ENCODE data around the gene SYNE2.

Gene SYNE2

GRCh38 chr14:64244279-64244678, 391.5 kb downstream of the SYNE2 start:
- in situ Hi-C loops (cut with MboI; ENCODE audit: low pct_unique_long_range_greater_than_20kb, low sequenced_read_pairs, unreplicated experiment): no loop called here
- TF ChIP-seq CTCF (IDR thresholded peaks at IDR 0.05; ENCODE audit: extremely low read depth, insufficient read depth, missing control alignments): no peak
- DNase-seq (ENCODE audit: low spot score): no peak

GRCh38 chr14:64245491-64245890, 392.7 kb downstream of the SYNE2 start:
- no peak for TF ChIP-seq CTCF (IDR thresholded peaks at IDR 0.05; ENCODE audit: extremely low read depth, insufficient read depth, missing control alignments)
- in situ Hi-C loops (cut with MboI; ENCODE audit: low pct_unique_long_range_greater_than_20kb, low sequenced_read_pairs, unreplicated experiment): no loop called here
- no peak for DNase-seq (ENCODE audit: low spot score)

DNA sequence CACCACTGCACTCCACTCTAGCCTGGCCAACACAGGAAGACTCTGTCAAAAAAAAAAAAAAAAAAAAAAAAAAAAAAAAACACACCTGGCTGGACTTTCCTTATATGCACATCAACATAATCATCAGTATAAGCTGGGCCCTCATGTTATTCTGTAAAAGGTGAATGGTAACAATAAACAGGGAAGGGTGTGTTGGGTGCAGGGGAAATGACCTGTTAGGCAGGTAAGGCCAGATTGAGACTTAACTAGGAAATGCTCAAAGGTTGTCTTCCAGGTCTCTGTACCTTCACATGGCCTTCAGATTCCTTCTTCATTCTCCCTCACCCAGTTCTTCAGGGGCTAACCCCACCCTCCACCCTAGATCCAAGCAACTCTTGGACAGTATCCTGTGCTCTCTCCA, 393.9 kb downstream of the SYNE2 start:
- no peak for TF ChIP-seq CTCF (IDR thresholded peaks at IDR 0.05; ENCODE audit: extremely low read depth, insufficient read depth, missing control alignments)
- in situ Hi-C loops (cut with MboI; ENCODE audit: low pct_unique_long_range_greater_than_20kb, low sequenced_read_pairs, unreplicated experiment): no loop called here
- DNase-seq (ENCODE audit: low spot score): no peak

DNA sequence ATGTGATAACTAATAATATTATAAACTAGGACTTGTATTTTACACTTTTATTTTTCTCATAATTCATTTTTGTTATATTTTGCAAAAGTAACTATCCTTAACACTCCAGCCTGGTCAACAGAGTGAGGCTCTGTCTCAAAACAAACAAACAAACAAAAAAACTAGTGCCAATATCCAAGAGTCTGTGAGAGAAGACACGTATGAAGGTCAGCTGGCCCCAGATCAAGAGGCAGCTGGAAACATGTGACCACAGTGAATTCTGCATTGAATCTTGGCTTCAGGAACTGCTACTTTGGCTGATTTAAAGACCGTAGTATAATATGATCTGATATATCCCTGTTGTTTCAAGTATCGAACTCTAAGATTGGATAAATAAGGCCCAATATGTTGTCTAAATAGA, 394.4 kb downstream of the SYNE2 start:
- no peak for TF ChIP-seq CTCF (IDR thresholded peaks at IDR 0.05; ENCODE audit: extremely low read depth, insufficient read depth, missing control alignments)
- in situ Hi-C loops (cut with MboI; ENCODE audit: low pct_unique_long_range_greater_than_20kb, low sequenced_read_pairs, unreplicated experiment): no loop called here
- DNase-seq (ENCODE audit: low spot score): no peak

- no peak for DNase-seq (ENCODE audit: low spot score)
- in situ Hi-C loops (cut with MboI; ENCODE audit: low pct_unique_long_range_greater_than_20kb, low sequenced_read_pairs, unreplicated experiment): no loop called here
- TF ChIP-seq CTCF (IDR thresholded peaks at IDR 0.05; ENCODE audit: extremely low read depth, insufficient read depth, missing control alignments): no peak
Observed at GRCh38 chr14:64248689-64249088, 395.9 kb downstream of the SYNE2 start.

- no peak for DNase-seq (ENCODE audit: low spot score)
- TF ChIP-seq CTCF (IDR thresholded peaks at IDR 0.05; ENCODE audit: extremely low read depth, insufficient read depth, missing control alignments): no peak
- in situ Hi-C loops (cut with MboI; ENCODE audit: low pct_unique_long_range_greater_than_20kb, low sequenced_read_pairs, unreplicated experiment): no loop called here
Observed at GRCh38 chr14:64249363-64249762, 396.6 kb downstream of the SYNE2 start.

GRCh38 chr14:64253672-64254071, 400.9 kb downstream of the SYNE2 start:
- no peak for DNase-seq (ENCODE audit: low spot score)
- in situ Hi-C loops (cut with MboI; ENCODE audit: low pct_unique_long_range_greater_than_20kb, low sequenced_read_pairs, unreplicated experiment): no loop called here
- no peak for TF ChIP-seq CTCF (IDR thresholded peaks at IDR 0.05; ENCODE audit: extremely low read depth, insufficient read depth, missing control alignments)

Data from GM13977 (cell line).